Upper lobe of right lung (tissue), 1 donor: ENCODE measurements around the gene FILIP1L. TPM values are rescaled to one million over a fixed set of nuclear protein-coding genes. Genes with fewer than 3 reads are reported as not detected.

Experiments used
- ATAC-seq: fragments of 200-7000 bp; cut with Tn5 transposase; one replicate; pipeline ENCODE4 v1.9.1; 2020; ENCODE audit warnings: mild to moderate bottlenecking, moderate library complexity
- DNase-seq: peaks from one replicate; pipeline ENCODE4 v3.0.0-alpha.2; 2020
- H3K27ac ChIP-seq: fragments of 200-600 bp; one replicate; pipeline ENCODE4 v1.8.0; 2022
- H3K27me3 ChIP-seq: fragments of 200-600 bp; one replicate; pipeline ENCODE4 v1.8.0; 2022; ENCODE audit warnings: mild to moderate bottlenecking
- H3K36me3 ChIP-seq: fragments of 200-600 bp; one replicate; pipeline ENCODE4 v1.8.0; 2022
- H3K4me1 ChIP-seq: fragments of 200-600 bp; one replicate; pipeline ENCODE4 v1.8.0; 2022
- H3K4me3 ChIP-seq: fragments of 200-600 bp; one replicate; pipeline ENCODE4 v1.8.0; 2022; ENCODE audit warnings: mild to moderate bottlenecking
- H3K9me3 ChIP-seq: fragments of 200-600 bp; one replicate; pipeline ENCODE4 v1.8.0; 2022
- CTCF ChIP-seq: fragments of 200-600 bp; IDR thresholded peaks from one replicate; pipeline ENCODE4 v1.8.0; 2022; ENCODE audit warnings: antibody characterized with exemption
- intact Hi-C: fragments of 100-400 bp; cut with DNase I; formaldehyde crosslinking; loops from one replicate; pipeline ENCODE4 v1.11.0; 2022
- total RNA-seq: library from RNA; stranded (reverse); fragmentation: NEBNext Ultra II Directional; extraction: Animal tissue kit (Norgen Biotek cat#: 25700); gene quantifications from one replicate; pipeline ENCODE4 v1.2.1, GENCODE V29; 2021
- donor health status: DM: no; HTN: yes; CAD: no; lungs with severe emphysema.

The FILIP1L gene
- total RNA-seq, 1 donor from 2014 or later = 43.2 TPM

GRCh38 chr3:99978221-99978620 lies 136.1 kb downstream of the FILIP1L start:
- Histone ChIP-seq H3K4me3 (no peak overlapping the region), H3K27ac (no peak overlapping the region), H3K36me3 (no peaks in the 10 kb centered on the region), H3K9me3 (no peaks in the 10 kb centered on the region), H3K4me1 (no peaks in the 10 kb centered on the region), H3K27me3 (no peaks in the 10 kb centered on the region)
- TF ChIP-seq CTCF = no peak
- intact Hi-C loops = no loop called here
- ATAC-seq (no peak), DNase-seq (no peak)

- H3K27ac ChIP-seq = no peak overlapping the region
- H3K4me3 ChIP-seq = no peak overlapping the region
- TF ChIP-seq CTCF = no peak
- no peak for ATAC-seq
- no peaks in the 10 kb centered on the region for H3K36me3 ChIP-seq
- H3K4me1 ChIP-seq = no peaks in the 10 kb centered on the region
- no peak for DNase-seq
- no peaks in the 10 kb centered on the region for H3K9me3 ChIP-seq
- intact Hi-C loops = no loop called here
- H3K27me3 ChIP-seq = no peaks in the 10 kb centered on the region
Measured at GRCh38 chr3:99976584-99976983, 137.7 kb downstream of the FILIP1L start.

- H3K4me3 ChIP-seq = no peak overlapping the region
- H3K27ac ChIP-seq = no peak overlapping the region
- H3K27me3 ChIP-seq = no peaks in the 10 kb centered on the region
- H3K9me3 ChIP-seq = no peaks in the 10 kb centered on the region
- DNase-seq = no peak
- H3K36me3 ChIP-seq = no peaks in the 10 kb centered on the region
- intact Hi-C loops = no loop called here
- TF ChIP-seq CTCF = no peak
- ATAC-seq = peak; percentile 59
- no peaks in the 10 kb centered on the region for H3K4me1 ChIP-seq
Measured at GRCh38 chr3:99974989-99975388, 139.3 kb downstream of the FILIP1L start.

- H3K4me3 ChIP-seq = no peak overlapping the region
- TF ChIP-seq CTCF = no peak
- H3K9me3 ChIP-seq = no peaks in the 10 kb centered on the region
- ATAC-seq = no peak
- no peak overlapping the region for H3K27ac ChIP-seq
- DNase-seq = no peak
- no peaks in the 10 kb centered on the region for H3K36me3 ChIP-seq
- H3K27me3 ChIP-seq = no peaks in the 10 kb centered on the region
- no peaks in the 10 kb centered on the region for H3K4me1 ChIP-seq
- intact Hi-C loops = no loop called here
Measured at GRCh38 chr3:99972380-99973104, 141.8 kb downstream of the FILIP1L start.

GRCh38 chr3:99971761-99972160 lies 142.5 kb downstream of the FILIP1L start:
- no peak overlapping the region for H3K4me3 ChIP-seq
- no peak for ATAC-seq
- intact Hi-C loops = no loop called here
- H3K9me3 ChIP-seq = no peaks in the 10 kb centered on the region
- DNase-seq = no peak
- H3K27me3 ChIP-seq = no peaks in the 10 kb centered on the region
- no peak for TF ChIP-seq CTCF
- peaks cover 6% of the 10 kb centered on the region for H3K4me1 ChIP-seq
- no peak overlapping the region for H3K27ac ChIP-seq
- no peaks in the 10 kb centered on the region for H3K36me3 ChIP-seq

- Histone ChIP-seq H3K4me1 (peaks cover 11% of the 10 kb centered on the region), H3K27me3 (no peaks in the 10 kb centered on the region), H3K9me3 (no peaks in the 10 kb centered on the region), H3K27ac (no peak overlapping the region), H3K36me3 (no peaks in the 10 kb centered on the region), H3K4me3 (no peak overlapping the region)
- intact Hi-C loops = no loop called here
- DNase-seq (no peak), ATAC-seq (no peak)
- no peak for TF ChIP-seq CTCF
Measured at GRCh38 chr3:99970198-99970597, 144.1 kb downstream of the FILIP1L start.
